Activated T-cell treated with anti-CD3 and anti-CD28 coated beads for 1 hour (primary cell): ENCODE measurements around the gene C1QTNF6.

Source experiments
- DNase-seq: peaks from one replicate; pipeline ENCODE4 v3.0.0-alpha.2; 2020; ENCODE audit warnings: low read depth

Gene C1QTNF6

GRCh38 chr22:37190262-37190780 is 2.3 kb upstream of the C1QTNF6 start:
- DNase-seq, result no peak

GRCh38 chr22:37188901-37189466 is 937 bp upstream of the C1QTNF6 start:
- DNase-seq, result no peak

GRCh38 chr22:37187552-37187890 is 526 bp downstream of the C1QTNF6 start:
- no peak for DNase-seq

DNA sequence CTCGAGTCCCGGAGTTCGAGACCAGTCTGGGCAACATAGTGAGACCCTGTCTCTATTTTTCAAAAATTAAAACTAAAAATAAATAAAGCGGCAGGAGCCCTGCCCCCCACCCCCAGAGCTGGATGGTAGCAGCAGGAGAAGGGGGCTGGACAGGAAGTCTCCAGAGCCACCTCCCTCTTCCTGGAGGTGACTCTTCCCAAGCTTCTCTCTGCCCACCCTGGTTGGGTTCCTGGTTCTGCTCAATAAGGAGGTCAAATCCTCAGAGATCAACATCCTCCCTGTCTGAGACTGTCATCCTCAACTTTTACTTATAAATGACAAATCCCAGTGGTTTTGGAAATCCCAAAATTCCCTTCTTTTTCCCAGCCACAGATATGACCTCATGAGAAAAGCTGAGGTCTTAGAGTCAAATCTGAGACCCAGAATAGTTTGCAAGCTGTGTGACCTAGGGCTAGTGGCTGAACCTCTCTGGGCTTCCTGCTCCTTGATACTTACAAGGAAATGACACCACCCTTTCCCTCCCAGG is 987 bp downstream of the C1QTNF6 start:
- DNase-seq, result no peak

- DNase-seq, result no peak
These were observed 1.6 kb downstream of the C1QTNF6 start for GRCh38 chr22:37186228-37186996.

DNA sequence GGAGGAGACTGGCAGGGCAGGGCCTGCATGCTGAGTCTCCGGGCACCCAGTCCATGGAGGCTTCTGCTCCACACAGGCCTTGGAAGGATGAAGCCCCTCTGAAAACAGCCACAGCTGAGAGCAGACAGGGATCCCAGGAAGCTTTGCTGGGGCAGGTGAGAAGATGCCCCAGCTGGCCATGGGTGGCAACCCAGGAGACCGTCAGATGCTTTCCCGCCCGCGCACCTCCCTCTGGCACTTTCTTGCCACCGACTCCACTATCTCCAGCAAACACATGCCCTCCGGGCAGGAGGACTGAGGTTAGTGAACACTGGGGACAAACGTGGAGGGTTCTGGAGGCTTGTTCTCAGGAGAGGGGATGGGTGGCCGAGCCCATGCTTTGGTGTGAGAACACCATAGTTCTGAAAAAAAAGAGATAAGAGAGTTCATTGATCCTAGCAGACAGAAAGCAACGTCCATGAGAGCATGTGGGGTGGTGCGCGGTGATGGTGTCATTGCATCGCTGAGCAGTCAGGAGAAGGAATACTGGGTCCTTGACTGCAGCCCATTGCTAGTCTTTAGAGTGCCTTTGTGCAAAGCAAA is 2.3 kb downstream of the C1QTNF6 start:
- DNase-seq, result no peak

GRCh38 chr22:37184816-37185541 is 3.1 kb downstream of the C1QTNF6 start:
- DNase-seq, result no peak

- DNase-seq, result no peak
These were observed 3.7 kb downstream of the C1QTNF6 start for GRCh38 chr22:37184380-37184755.

GRCh38 chr22:37183432-37184379 is 4.3 kb downstream of the C1QTNF6 start:
- DNase-seq, result no peak

DNA sequence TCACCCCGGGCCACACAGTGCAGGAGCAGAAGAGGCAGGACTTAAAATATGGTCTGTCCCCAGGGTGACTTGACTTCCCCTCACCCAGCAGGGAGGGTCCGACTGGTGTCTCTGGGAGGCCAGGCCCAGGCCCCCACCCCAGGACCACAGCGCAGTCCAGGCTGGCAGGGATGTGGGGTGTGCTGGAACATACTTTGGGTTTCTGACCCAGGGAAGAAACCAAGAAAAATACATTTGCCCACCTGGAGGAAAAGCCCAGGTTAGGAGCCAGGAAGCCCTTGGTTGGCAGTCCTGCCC is 5.2 kb downstream of the C1QTNF6 start:
- no peak for DNase-seq

- no peak for DNase-seq
These were observed 5.7 kb downstream of the C1QTNF6 start for GRCh38 chr22:37182101-37182948.

DNA sequence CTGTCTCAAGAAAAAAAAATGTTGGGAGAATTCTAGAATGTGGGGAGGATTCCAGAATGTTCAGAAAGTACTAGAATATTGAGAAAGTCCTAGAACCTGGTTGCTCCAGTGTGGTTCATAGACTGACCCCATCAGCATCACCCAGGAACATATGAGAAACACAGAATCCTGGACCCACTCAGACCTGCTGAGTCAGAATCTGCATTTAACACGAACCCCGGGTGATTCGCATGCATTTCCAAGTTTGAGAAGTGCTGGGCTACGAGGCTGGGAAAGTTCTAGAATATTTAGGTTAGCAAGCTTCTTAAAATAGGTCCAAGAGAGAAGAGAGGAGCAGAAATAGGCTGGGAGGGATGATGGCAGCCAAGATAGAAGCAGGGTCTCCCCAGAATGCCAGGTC is 6.4 kb downstream of the C1QTNF6 start:
- no peak for DNase-seq

DNA sequence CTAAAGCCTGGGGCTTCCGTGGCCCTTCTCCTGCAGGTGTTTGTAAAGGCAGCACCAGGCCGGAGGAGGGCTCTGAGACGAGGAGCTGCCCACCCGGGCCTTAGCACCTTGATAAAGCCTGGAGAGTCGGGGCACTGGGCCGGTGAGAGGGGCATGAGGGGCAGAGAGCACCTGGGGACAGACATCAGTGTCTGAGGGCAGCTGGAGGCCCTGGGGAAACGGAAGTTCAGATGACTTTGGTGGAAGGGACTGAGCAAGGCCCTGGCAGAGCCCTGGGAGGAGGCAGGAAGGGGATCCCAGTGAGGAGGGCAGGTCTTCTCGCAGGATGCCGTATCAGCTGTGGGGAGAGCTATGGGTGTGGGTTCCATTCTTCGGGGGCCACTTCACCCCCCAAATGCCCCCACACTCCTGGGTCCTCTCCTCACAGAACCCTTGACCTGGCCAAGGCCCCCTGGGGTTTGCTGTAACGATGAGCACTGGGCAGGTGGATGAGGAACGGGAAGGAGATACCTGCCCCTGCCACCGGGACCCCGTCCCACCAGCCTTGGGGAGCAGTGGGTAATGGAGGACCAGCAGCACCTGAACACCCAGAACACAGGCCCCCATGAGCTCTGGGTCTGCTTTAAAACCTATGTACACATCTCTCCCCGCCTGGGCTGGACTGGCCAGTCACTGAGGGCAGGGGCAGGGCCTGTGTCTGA is 7.4 kb downstream of the C1QTNF6 start:
- DNase-seq, result no peak

- no peak for DNase-seq
These were observed 8.2 kb downstream of the C1QTNF6 start for GRCh38 chr22:37179622-37180420.

GRCh38 chr22:37179126-37179470 is 8.9 kb downstream of the C1QTNF6 start:
- no peak for DNase-seq

GRCh38 chr22:37178350-37179125 is 9.5 kb downstream of the C1QTNF6 start:
- DNase-seq, result no peak

DNA sequence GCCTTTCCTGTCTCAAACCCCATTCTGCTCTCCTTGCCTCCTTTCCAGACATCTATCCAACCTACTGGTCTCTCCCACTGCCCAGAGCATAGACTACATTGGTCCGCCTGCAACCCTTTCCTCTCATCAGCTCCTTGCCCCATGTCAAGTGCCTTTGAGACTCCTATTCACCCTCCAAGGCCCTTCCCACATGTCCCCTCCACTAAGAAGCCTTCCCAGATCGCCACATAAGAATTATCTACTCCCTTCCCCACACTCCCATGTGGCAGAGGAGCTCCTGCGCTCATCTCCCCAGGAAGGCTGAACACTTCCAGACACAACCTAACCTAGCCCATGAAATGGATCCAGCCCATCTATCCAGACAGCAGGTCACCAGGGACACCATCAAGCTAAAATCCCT is 10.3 kb downstream of the C1QTNF6 start:
- DNase-seq, result no peak

DNA sequence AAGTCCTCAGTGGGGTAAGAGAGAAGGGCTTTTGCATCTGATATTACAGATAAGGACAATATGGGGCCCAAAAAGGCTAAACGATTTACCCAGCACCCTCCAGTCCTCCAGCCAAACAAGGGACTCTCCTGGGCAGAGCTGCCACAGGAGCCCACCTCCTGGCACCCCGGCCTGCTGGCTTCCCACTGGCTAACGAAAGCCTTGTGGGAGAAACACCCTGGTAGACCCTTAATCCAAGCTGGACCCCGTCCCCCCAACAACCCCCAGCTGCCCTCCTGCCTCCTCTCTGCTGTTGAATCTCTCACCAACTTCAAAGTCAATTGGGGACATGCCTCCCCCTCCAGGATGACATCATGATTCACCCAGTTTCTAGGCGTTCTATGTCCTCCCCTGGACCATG is 10.8 kb downstream of the C1QTNF6 start:
- DNase-seq, result no peak
